ENCODE data around the gene GPATCH3. TPM values are rescaled to one million over a fixed set of nuclear protein-coding genes. Genes with fewer than 3 reads are reported as not detected.
"Not testable (repeated sequence)": the region's sequence is repeated elsewhere in the genome, so short reads cannot be mapped to it uniquely, and the experiment has no call there.

Gene GPATCH3
- total RNA-seq, 1 donor from 2014 or later, result 23.9 TPM

DNA sequence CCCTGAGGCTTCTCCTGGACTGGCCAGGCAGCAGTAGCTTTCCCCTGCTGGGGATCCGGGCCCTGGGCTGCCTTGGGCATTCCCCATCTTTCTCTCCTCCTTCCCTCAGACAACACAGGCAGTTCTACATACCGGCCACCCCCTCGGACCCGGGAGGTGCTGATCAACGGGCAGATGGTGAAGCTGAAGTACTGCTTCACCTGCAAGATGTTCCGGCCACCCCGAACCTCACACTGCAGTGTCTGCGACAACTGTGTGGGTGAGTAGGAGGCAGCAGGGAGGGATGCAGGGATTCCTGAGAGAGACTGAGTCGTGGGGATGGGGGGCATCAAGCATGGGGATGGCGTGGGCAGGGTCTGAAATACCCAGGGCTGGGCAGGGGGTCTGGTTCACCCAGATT, 51.8 kb downstream of the GPATCH3 start:
- TF ChIP-seq, protein P1, sequence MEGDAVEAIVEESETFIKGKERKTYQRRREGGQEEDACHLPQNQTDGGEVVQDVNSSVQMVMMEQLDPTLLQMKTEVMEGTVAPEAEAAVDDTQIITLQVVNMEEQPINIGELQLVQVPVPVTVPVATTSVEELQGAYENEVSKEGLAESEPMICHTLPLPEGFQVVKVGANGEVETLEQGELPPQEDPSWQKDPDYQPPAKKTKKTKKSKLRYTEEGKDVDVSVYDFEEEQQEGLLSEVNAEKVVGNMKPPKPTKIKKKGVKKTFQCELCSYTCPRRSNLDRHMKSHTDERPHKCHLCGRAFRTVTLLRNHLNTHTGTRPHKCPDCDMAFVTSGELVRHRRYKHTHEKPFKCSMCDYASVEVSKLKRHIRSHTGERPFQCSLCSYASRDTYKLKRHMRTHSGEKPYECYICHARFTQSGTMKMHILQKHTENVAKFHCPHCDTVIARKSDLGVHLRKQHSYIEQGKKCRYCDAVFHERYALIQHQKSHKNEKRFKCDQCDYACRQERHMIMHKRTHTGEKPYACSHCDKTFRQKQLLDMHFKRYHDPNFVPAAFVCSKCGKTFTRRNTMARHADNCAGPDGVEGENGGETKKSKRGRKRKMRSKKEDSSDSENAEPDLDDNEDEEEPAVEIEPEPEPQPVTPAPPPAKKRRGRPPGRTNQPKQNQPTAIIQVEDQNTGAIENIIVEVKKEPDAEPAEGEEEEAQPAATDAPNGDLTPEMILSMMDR (IDR thresholded peaks at IDR 0.05; ENCODE audit: unreplicated experiment), result no peak
- Mint-ChIP-seq H3K36me3 (ENCODE audit: insufficient read depth) (peaks cover 23% of the 10 kb centered on the region), H3K4me3 (ENCODE audit: low read depth) (no peak overlapping the region), H3K27me3 (no peaks in the 10 kb centered on the region), H3K27ac (no peak overlapping the region), H3K4me1 (ENCODE audit: low read depth) (no peaks in the 10 kb centered on the region), H3K9me3 (ENCODE audit: low read depth) (no peaks in the 10 kb centered on the region)
- DNase-seq (ENCODE audit: low spot score, unreplicated experiment), result no peak

DNA sequence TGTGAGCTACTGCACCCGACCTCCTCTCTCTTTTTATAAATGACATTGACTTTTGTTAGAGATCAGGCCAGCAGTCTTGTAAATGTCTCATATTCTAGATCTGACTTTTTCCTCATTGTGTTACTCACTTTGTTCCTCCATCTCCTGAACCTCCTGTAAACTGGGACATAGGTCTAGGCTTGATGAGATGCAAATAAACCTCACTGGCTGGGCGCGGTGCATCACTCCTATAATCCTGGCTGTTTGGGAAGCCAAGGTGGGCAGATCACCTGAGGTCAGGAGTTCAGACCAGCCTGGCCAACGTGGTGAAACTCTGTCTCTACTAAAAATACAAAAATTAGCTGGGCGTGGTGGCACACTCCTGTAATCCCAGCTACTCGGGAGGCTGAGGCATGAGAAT, 52.4 kb downstream of the GPATCH3 start:
- peaks cover 19% of the 10 kb centered on the region for H3K36me3 Mint-ChIP-seq (ENCODE audit: insufficient read depth)
- not testable (repeated sequence) for H3K27ac Mint-ChIP-seq; H3K4me3 Mint-ChIP-seq (ENCODE audit: low read depth); H3K27me3 Mint-ChIP-seq; H3K4me1 Mint-ChIP-seq (ENCODE audit: low read depth); DNase-seq (ENCODE audit: low spot score, unreplicated experiment); H3K9me3 Mint-ChIP-seq (ENCODE audit: low read depth)

DNA sequence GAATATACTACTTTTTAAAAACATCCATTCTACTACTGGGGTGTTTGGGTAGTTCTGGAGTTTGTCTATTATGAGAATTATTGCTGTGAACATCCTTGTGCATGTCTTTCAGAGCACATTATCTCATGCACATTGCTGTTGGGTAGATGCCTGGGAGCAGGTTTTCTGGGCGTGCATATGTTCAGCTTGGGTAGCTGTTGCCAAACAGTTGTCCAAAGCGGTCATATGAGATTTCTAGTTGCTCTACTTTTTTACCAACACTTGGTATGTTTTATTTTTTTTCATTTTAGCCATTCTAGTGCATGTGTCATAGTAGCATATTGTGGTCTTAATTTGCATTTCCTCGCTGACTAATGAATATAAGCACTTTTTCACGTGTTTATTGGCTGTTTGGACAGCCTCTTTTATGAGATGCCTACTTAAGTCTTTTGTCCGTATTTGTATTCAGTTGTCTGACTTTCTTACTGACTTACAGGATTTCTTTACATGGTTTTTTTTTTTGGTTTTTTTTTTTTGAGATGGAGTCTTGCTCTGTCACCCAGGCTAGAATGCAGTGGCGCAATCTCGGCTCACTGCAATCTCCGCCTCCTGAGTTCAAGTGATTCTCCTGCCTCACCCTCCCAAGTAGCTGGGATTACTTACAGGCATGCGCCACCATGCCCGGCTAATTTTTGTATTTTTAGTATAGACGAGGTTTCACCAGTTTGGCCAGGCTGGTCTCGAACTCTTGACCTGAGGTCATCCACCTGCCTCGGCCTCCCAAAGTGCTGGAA, 55.7 kb downstream of the GPATCH3 start:
- no peak overlapping the region for H3K4me3 Mint-ChIP-seq (ENCODE audit: low read depth)
- TF ChIP-seq, protein P1 (IDR thresholded peaks at IDR 0.05; ENCODE audit: unreplicated experiment), result no peak
- no peaks in the 10 kb centered on the region for H3K27me3 Mint-ChIP-seq
- H3K4me1 Mint-ChIP-seq (ENCODE audit: low read depth), result no peaks in the 10 kb centered on the region
- no peak overlapping the region for H3K27ac Mint-ChIP-seq
- no peak for DNase-seq (ENCODE audit: low spot score, unreplicated experiment)
- H3K36me3 Mint-ChIP-seq (ENCODE audit: insufficient read depth), result peaks cover 8% of the 10 kb centered on the region
- H3K9me3 Mint-ChIP-seq (ENCODE audit: low read depth), result no peaks in the 10 kb centered on the region

Other genes with a start within 250 kb of the GPATCH3 start
- 174 and 186 TPM in 2 replicates for gene ARID1A, start 204.5 kb downstream of the GPATCH3 start, total RNA-seq
- gene PIGV, start 112.5 kb downstream of the GPATCH3 start, total RNA-seq, result 10.2 and 12.1 TPM in 2 replicates
- gene ZDHHC18, start 73.8 kb downstream of the GPATCH3 start, total RNA-seq, result 22.9 and 26.1 TPM in 2 replicates
- gene SFN, start 37.3 kb downstream of the GPATCH3 start, total RNA-seq, result 0.36 and 0.44 TPM in 2 replicates
- gene GPN2, start 10.2 kb downstream of the GPATCH3 start, total RNA-seq, result 36.5 and 37.4 TPM in 2 replicates
- 10.3 and 11.9 TPM in 2 replicates for gene NR0B2, start 13.5 kb upstream of the GPATCH3 start, total RNA-seq
- gene NUDC, start 21.3 kb upstream of the GPATCH3 start, total RNA-seq, result 93.5 and 101 TPM in 2 replicates
- gene KDF1, start 60.0 kb upstream of the GPATCH3 start, total RNA-seq, result 22.2 and 26.1 TPM in 2 replicates
- 48.8 and 49.3 TPM in 2 replicates for gene TRNP1, start 93.2 kb upstream of the GPATCH3 start, total RNA-seq
- gene TENT5B, start 112.4 kb upstream of the GPATCH3 start, total RNA-seq, result 5.1 and 5.7 TPM in 2 replicates

Measured in progenitor cell of endocrine pancreas (in vitro differentiated cells).